CD14-positive monocyte (primary cell): ENCODE measurements around the gene GRIK5. TPM values are rescaled to one million over a fixed set of nuclear protein-coding genes. Genes with fewer than 3 reads are reported as not detected.
A peak's percentile ranks its signal among the peaks of the same experiment; 100 is the strongest.

Experiments used
- DNase-seq, 3 donors: peaks; one replicate each; pipeline ENCODE4 v3.0.0-alpha.2; 2011 to 2022
- H2AFZ ChIP-seq: 2 replicates; pipeline ENCODE4 v1.6.0; 2012; ENCODE audit warnings: mild to moderate bottlenecking, low read depth, low read length, inconsistent platforms; ENCODE audit not compliant: insufficient read depth, poor library complexity, severe bottlenecking
- H3K27ac ChIP-seq, 2 donors: 1 replicate in 1 of 2; 2 replicates in 1 of 2; pipeline ENCODE4 v1.5.1; 2012 to 2013; ENCODE audit warnings: low read length in 2 of 2, control low read depth in 1 of 2, inconsistent platforms in 1 of 2, low read depth in 1 of 2, mild to moderate bottlenecking in 1 of 2
- H3K27me3 ChIP-seq, 2 donors: one replicate each; pipeline versions ENCODE4 v1.6.0 to v1.6.1; 2011 to 2013; ENCODE audit warnings: low read length in 2 of 2; ENCODE audit not compliant: control insufficient read depth in 2 of 2, insufficient read depth in 2 of 2
- H3K36me3 ChIP-seq, 2 donors: replicated peaks in 1 of 2; 1 replicate in 1 of 2; 2 replicates in 1 of 2; pipeline versions ENCODE4 v1.5.1 to v1.6.1; 2012 to 2013; ENCODE audit warnings: low read length in 2 of 2, control low read depth in 1 of 2, inconsistent platforms in 1 of 2, mild to moderate bottlenecking in 1 of 2; ENCODE audit not compliant: insufficient read depth in 2 of 2, control insufficient read depth in 1 of 2
- H3K4me1 ChIP-seq, 2 donors: 1 replicate in 1 of 2; 2 replicates in 1 of 2; pipeline versions ENCODE4 v1.5.1 to v1.6.1; 2012 to 2013; ENCODE audit warnings: low read length in 2 of 2, control low read depth in 1 of 2, inconsistent platforms in 1 of 2, mild to moderate bottlenecking in 1 of 2, moderate library complexity in 1 of 2; ENCODE audit not compliant: insufficient read depth in 2 of 2, control insufficient read depth in 1 of 2
- H3K4me2 ChIP-seq: replicated peaks from 2 replicates; pipeline ENCODE3; 2012; ENCODE audit warnings: low read length, moderate library complexity, mild to moderate bottlenecking; ENCODE audit not compliant: poor library complexity, severe bottlenecking; ENCODE audit errors: extremely low read depth
- H3K4me3 ChIP-seq, 3 experiments: fragments of 200-600 bp in 1 of 3; sonication (generic) in 1 of 3; replicated peaks in 1 of 3; 1 replicate in 2 of 3; 2 replicates in 1 of 3; pipeline ENCODE4 v1.5.1; 2011 to 2013; ENCODE audit warnings: low read length in 3 of 3, mild to moderate bottlenecking in 3 of 3, control low read depth in 2 of 3, low read depth in 2 of 3, inconsistent platforms in 1 of 3, moderate library complexity in 1 of 3
- H3K79me2 ChIP-seq: 2 replicates; pipeline ENCODE4 v1.6.0; 2012; ENCODE audit warnings: mild to moderate bottlenecking, control low read depth, inconsistent platforms, low read length, moderate library complexity; ENCODE audit not compliant: insufficient read depth
- H3K9ac ChIP-seq: 2 replicates; pipeline ENCODE4 v1.6.0; 2017; ENCODE audit warnings: low read length, mild to moderate bottlenecking; ENCODE audit not compliant: insufficient read depth, poor library complexity, severe bottlenecking
- H3K9me3 ChIP-seq, 2 donors: replicated peaks in 1 of 2; 1 replicate in 1 of 2; 2 replicates in 1 of 2; pipeline versions ENCODE4 v1.5.1 to v1.6.1; 2012 to 2013; ENCODE audit warnings: low read length in 2 of 2, control low read depth in 1 of 2; ENCODE audit not compliant: control insufficient read depth in 1 of 2, insufficient read depth in 1 of 2
- H4K20me1 ChIP-seq: 2 replicates; pipeline ENCODE4 v1.6.0; 2012; ENCODE audit warnings: mild to moderate bottlenecking, low read length, control low read depth, moderate library complexity; ENCODE audit not compliant: insufficient read depth
- H3K27ac Mint-ChIP-seq, 7 donors: one replicate each; pipeline ENCODE4 v1.8.0; 2020; ENCODE audit warnings: mild to moderate bottlenecking in 7 of 7, mixed read lengths in 7 of 7, moderate library complexity in 6 of 7, inconsistent platforms in 2 of 7
- H3K27me3 Mint-ChIP-seq, 3 donors: one replicate each; pipeline ENCODE4 v1.8.0; 2021 to 2022; ENCODE audit warnings: low read depth in 3 of 3, mild to moderate bottlenecking in 3 of 3, mixed read lengths in 3 of 3, moderate library complexity in 3 of 3, inconsistent platforms in 1 of 3
- H3K36me3 Mint-ChIP-seq, 2 donors: one replicate each; pipeline ENCODE4 v1.8.0; 2020; ENCODE audit warnings: mixed read lengths in 2 of 2, inconsistent platforms in 1 of 2, mild to moderate bottlenecking in 1 of 2
- H3K4me1 Mint-ChIP-seq: one replicate; pipeline ENCODE4 v1.8.0; 2020; ENCODE audit warnings: mild to moderate bottlenecking, mixed read lengths
- H3K4me3 Mint-ChIP-seq, 2 donors: one replicate each; pipeline ENCODE4 v1.8.0; 2020; ENCODE audit warnings: mild to moderate bottlenecking in 2 of 2, mixed read lengths in 2 of 2, moderate library complexity in 1 of 2
- H3K9me3 Mint-ChIP-seq, 7 donors: one replicate each; pipeline ENCODE4 v1.8.0; 2020 to 2022; ENCODE audit warnings: mixed read lengths in 7 of 7, mild to moderate bottlenecking in 6 of 7, moderate library complexity in 6 of 7, inconsistent platforms in 2 of 7
- CTCF ChIP-seq: fragments of 200-600 bp; IDR thresholded peaks from one replicate; pipeline ENCODE4 v1.8.0; 2022; ENCODE audit warnings: antibody characterized with exemption, mild to moderate bottlenecking
- WGBS: methylation state at CpG from one replicate; pipeline ENCODE4 v1.1.5; 2013; ENCODE audit warnings: missing lambda C conversion rate; ENCODE audit not compliant: insufficient coverage; 5-methylcytosine and 5-hydroxymethylcytosine counted together
- intact Hi-C, 2 donors: fragments of 100-400 bp; cut with micrococcal nuclease; formaldehyde crosslinking; loops; one replicate each; pipeline versions ENCODE4 v1.15.0 to v1.15.1; 2023
- polyA plus RNA-seq, 3 donors: library from polyadenylated mRNA; depleted of rRNA in 1 of 3; unstranded in 2 of 3; stranded (reverse) in 1 of 3; fragments of 300-500 nt in 2 of 3; fragments of >200 nt in 1 of 3; fragmentation: Illumina TruSeq in 2 of 3; gene quantifications; 1 replicate in 2 of 3; 2 replicates in 1 of 3; pipeline ENCODE4 v1.2.3, GENCODE V29; 2012 to 2021

The GRIK5 gene
- polyA plus RNA-seq, 3 donors, result 0.12 to 0.28 TPM; not detected in 1

GRCh38 chr19:41981724-41982123 lies 88.3 kb downstream of the GRIK5 start:
- intact Hi-C loops, result no loop called here
- no peaks in the 10 kb centered on the region for H3K9me3 Mint-ChIP-seq
- H3K4me2 ChIP-seq, result no peak overlapping the region
- no peaks in the 10 kb centered on the region for H3K4me1 Mint-ChIP-seq
- H3K36me3 Mint-ChIP-seq, result no peaks in the 10 kb centered on the region
- no peak overlapping the region for H2AFZ ChIP-seq
- DNase-seq, result no peak
- no peaks in the 10 kb centered on the region for H3K79me2 ChIP-seq
- H3K4me3 ChIP-seq, result no peak overlapping the region
- no peak for TF ChIP-seq CTCF
- H3K9me3 ChIP-seq, result no peaks in the 10 kb centered on the region
- H3K4me1 ChIP-seq, result no peaks in the 10 kb centered on the region
- no peaks in the 10 kb centered on the region for H3K27me3 ChIP-seq
- 96% methylated on average over 15 of the region's 15 CpGs for WGBS
- no peak overlapping the region for H3K27ac Mint-ChIP-seq
- no peak overlapping the region for H3K27ac ChIP-seq
- peaks cover 0 to 3% (median 1%) of the 10 kb centered on the region in 3 donors for H3K27me3 Mint-ChIP-seq
- no peak overlapping the region for H3K9ac ChIP-seq
- H3K4me3 Mint-ChIP-seq, result no peak overlapping the region
- H3K36me3 ChIP-seq, result no peaks in the 10 kb centered on the region
- H4K20me1 ChIP-seq, result no peaks in the 10 kb centered on the region

- no peak overlapping the region for H3K4me2 ChIP-seq
- no peak overlapping the region for H3K4me3 ChIP-seq
- no peaks in the 10 kb centered on the region for H3K9me3 ChIP-seq
- no peak overlapping the region for H2AFZ ChIP-seq
- Mint-ChIP-seq H3K9me3 (no peaks in the 10 kb centered on the region), H3K4me3 (no peak overlapping the region), H3K27ac (peak overlapping the region in 1 of 7 donors; percentile 66), H3K27me3 (peaks cover 0 to 3% (median 1%) of the 10 kb centered on the region in 3 donors), H3K36me3 (no peaks in the 10 kb centered on the region), H3K4me1 (no peaks in the 10 kb centered on the region)
- intact Hi-C loops, result no loop called here
- no peaks in the 10 kb centered on the region for H3K27me3 ChIP-seq
- H3K9ac ChIP-seq, result no peak overlapping the region
- no peak for TF ChIP-seq CTCF
- DNase-seq, result no peak
- H3K36me3 ChIP-seq, result no peaks in the 10 kb centered on the region
- WGBS, result 97% methylated on average over 16 of the region's 17 CpGs
- H3K4me1 ChIP-seq, result no peaks in the 10 kb centered on the region
- H3K27ac ChIP-seq, result no peak overlapping the region
- H4K20me1 ChIP-seq, result no peaks in the 10 kb centered on the region
- no peaks in the 10 kb centered on the region for H3K79me2 ChIP-seq
Measured at GRCh38 chr19:41978470-41978869, 91.5 kb downstream of the GRIK5 start.
